Nucleus accumbens (tissue), 56 donors: ENCODE results near the gene WRAP53.

Source experiments
- DNase-seq, 56 donors: peaks; one replicate each; lab custom pipeline; 2025; lab: John Stamatoyannopoulos, UW

The WRAP53 gene

GRCh38 chr17:7737601-7738000, 49.3 kb downstream of the WRAP53 start:
- no peak for DNase-seq

GRCh38 chr17:7739746-7740145, 51.5 kb downstream of the WRAP53 start:
- DNase-seq, result no peak

- DNase-seq, result no peak
These were observed 52.3 kb downstream of the WRAP53 start for GRCh38 chr17:7740481-7741001.

DNA sequence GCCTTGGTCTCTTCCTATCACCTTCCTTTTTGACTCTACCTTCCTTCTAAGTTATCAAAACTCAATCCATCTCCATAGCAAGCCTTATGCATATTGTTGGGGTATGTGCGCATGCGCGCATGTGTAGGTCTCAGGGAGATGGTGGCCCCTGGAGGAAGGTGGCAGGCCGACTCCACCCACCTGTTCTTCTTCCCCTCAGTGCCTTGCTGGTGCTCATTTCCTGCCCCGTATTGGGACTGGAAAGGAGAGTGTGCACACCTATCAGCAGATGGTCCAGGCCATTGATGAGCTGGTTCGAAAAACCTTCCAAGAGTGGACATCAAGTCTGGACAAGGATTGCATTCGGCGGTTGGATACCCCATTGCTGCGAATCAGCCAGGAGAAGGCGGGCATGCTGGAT, 54.5 kb downstream of the WRAP53 start:
- DNase-seq, result no peak

DNA sequence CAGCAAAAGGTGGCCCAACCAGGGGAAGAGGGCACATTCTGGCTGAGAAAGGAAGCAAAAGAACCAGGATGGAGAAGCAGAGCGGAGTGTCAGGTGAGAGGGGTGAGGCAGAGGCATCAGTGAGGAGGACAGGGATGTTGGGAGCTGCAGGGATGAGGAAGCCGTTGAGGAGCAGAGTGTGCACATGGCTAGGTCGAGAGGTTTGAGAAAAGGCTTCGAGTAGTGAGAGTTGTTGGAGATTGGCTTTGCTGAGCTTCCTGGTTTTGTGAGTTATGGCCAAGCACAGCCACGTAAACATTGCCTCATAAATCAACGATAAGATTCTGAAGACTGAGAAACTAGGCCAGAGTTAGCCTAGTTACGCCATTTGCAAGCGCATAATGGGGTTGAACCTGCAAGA, 56.1 kb downstream of the WRAP53 start:
- DNase-seq, result no peak

DNA sequence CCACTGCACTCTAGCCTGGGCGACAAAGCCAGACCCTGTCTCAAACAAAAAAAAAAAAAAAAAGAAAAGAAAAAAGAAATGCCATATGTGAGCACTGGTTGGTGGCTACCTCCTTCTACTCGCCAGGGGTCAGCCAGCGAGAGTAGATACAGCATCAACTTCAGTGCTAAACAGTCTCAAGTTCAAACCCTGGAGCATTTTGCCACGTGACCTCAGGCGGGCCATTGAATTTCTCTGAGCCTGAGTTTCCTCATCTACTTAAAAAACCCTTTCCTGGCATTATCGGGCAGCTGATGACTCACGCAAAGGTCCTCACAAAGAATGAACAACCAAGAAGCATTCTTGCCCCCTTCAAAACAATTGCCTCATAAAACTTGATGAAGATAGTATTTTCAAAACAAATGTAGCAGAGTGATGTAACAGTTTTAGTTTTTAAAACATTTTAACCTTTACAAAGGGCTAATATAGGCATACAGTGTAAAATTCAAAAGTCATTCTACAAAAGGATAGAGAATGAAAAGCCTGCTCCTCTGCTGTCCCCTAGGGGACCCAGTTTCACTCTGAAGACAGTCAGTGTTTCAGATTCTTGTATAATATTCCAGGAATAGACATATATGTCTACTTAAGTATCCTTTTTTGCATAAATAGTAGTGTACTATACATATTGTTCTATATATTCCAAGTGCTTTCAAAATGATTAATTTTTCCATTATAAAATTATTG, 57.6 kb downstream of the WRAP53 start:
- no peak for DNase-seq

- no peak for DNase-seq
These were observed 59.4 kb downstream of the WRAP53 start for GRCh38 chr17:7747635-7748071.

DNA sequence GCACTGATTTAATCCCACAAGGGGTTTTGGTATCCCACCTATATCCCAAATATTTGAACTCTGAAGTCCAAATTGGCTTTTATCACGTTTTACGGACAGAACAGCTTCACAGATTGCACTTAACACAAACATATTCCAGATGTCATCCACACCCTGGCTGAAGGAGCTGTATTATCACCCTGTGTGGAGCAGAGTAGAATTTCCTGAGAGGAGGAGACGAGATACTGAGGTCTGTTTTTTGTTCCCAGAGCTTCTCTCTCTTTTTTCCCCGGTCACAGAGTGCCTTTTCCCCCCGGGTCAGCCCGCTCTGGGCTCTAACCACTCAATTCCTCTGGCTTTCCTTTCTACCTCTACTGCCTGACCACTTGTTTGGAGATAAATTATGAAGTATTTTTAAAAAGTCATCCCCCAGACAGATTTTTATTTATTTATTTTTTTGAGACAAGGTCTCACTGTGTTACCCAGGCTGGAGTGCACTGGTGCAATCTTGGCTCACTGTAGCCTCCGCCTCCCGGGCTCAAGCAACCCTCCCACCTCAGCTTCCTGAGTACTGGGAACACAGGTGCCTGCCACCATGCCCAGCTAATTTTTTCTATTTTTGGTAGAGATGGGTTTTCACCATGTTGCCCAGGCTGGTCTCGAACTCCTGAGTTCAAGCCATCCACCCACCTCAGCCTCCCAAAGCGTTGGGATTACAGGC, 59.9 kb downstream of the WRAP53 start:
- no peak for DNase-seq

GRCh38 chr17:7750321-7750821, 62.1 kb downstream of the WRAP53 start:
- no peak for DNase-seq
